ENCODE data around the gene COL8A2. TPM values are rescaled to one million over a fixed set of nuclear protein-coding genes. Genes with fewer than 3 reads are reported as not detected.

COL8A2 gene
- total and polyA plus RNA-seq, 2 donors: 6.7 to 11.5 TPM

DNA sequence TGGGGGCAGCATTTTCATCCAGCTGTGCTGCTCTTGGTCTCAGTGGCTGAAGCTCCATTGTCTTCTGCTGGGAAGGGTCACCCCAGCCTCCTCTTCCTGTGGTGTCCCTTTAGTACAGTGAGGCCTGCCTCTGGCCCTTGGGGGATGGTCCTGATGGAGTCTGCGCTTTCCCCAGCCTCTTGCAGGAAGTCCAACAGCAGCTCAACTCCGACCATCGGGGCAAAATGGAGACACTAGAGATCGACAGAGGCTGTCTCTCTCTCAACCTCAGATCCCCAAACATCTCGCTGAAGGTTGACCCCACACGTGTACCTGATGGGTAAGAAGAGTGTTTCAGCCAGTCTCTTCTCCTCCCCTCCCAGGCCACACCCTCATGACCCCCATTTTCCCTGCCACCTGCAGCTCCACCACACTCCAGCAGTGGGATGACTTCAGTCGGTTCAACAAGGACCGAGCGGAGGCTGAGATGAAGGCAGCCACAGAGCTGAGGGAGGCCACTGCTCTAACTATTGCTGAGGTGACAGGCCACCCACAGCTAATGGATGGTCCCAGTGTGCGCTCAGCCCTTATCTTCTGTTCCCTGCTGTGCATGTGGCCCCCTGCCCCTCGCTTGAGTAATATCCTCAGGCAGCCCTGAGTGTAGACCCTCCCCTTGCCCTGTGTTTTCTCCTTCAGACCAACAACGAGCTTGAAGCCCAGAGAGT, 38.3 kb downstream of the COL8A2 start:
- no peak overlapping the region for H3K27ac ChIP-seq (ENCODE audit: low read depth in 1 of 2, low read length in 1 of 2)
- DNase-seq (ENCODE audit: low read depth in 6 of 9, low spot score in 9 of 9): no peak
- H3K4me1 ChIP-seq (ENCODE audit: control insufficient read depth in 2 of 2, insufficient read depth in 2 of 2, low read length in 2 of 2): peaks cover 13% of the 10 kb centered on the region in 2 donors
- peaks cover 6 to 8% of the 10 kb centered on the region in 2 donors for H3K36me3 ChIP-seq (ENCODE audit: control insufficient read depth in 2 of 2, insufficient read depth in 2 of 2, low read length in 1 of 2)
- WGBS: 94% methylated on average over 12 of the region's 12 CpGs
- no peaks in the 10 kb centered on the region for H3K9me3 ChIP-seq (ENCODE audit: control insufficient read depth in 2 of 2, insufficient read depth in 1 of 2, low read length in 1 of 2)
- H3K4me3 ChIP-seq (ENCODE audit: low read length in 2 of 2): no peak overlapping the region
- H3K27me3 ChIP-seq (ENCODE audit: control insufficient read depth in 2 of 2, insufficient read depth in 1 of 2, low read length in 1 of 2): peaks cover 8 to 35% of the 10 kb centered on the region in 2 donors

DNA sequence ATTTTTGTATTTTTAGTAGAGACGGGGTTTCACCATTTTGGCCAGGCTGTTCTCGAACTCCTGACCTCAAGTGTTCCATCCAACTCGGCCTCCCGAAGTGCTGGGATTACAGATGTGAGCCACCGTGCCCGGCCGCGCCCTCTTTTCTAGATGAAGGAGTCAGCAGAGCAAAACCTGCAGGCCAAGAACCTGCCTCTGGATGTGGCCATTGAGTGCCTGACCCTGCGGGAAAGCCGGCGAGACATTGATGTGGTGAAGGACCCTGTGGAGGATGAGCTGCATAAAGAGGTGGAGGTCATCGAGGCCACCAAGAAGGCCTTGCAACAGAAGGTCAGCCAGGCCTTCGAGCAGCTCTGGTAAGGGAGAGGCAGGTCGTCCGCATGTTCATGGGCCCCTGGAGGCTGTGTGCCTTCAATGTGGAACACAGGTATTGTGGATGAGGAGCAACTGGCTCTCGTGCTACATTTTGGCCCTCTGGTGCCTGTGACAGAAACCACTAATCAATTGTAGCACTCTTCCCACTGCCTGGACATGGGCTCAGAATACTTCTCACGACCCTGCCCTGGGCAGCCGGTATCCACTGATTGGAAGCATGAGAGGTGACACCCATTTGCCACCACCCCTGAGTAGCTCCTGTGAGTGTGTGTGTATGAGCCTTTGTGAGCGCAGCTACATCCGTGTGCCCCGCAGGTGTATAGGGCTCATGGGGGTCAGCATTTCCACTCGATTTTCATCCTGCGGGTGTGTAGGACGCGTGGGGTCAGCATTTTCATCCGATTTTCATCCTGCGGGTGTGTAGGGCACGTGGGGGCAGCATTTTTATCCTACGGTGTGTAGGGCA, 39.1 kb downstream of the COL8A2 start:
- H3K4me3 ChIP-seq (ENCODE audit: low read length in 2 of 2): no peak overlapping the region
- peaks cover 13% of the 10 kb centered on the region in 2 donors for H3K4me1 ChIP-seq (ENCODE audit: control insufficient read depth in 2 of 2, insufficient read depth in 2 of 2, low read length in 2 of 2)
- WGBS: 95% methylated on average over 29 of the region's 29 CpGs
- peaks cover 8 to 35% of the 10 kb centered on the region in 2 donors for H3K27me3 ChIP-seq (ENCODE audit: control insufficient read depth in 2 of 2, insufficient read depth in 1 of 2, low read length in 1 of 2)
- no peak overlapping the region for H3K27ac ChIP-seq (ENCODE audit: low read depth in 1 of 2, low read length in 1 of 2)
- H3K9me3 ChIP-seq (ENCODE audit: control insufficient read depth in 2 of 2, insufficient read depth in 1 of 2, low read length in 1 of 2): no peaks in the 10 kb centered on the region
- H3K36me3 ChIP-seq (ENCODE audit: control insufficient read depth in 2 of 2, insufficient read depth in 2 of 2, low read length in 1 of 2): no peaks in the 10 kb centered on the region
- no peak for DNase-seq (ENCODE audit: low read depth in 6 of 9, low spot score in 9 of 9)

DNA sequence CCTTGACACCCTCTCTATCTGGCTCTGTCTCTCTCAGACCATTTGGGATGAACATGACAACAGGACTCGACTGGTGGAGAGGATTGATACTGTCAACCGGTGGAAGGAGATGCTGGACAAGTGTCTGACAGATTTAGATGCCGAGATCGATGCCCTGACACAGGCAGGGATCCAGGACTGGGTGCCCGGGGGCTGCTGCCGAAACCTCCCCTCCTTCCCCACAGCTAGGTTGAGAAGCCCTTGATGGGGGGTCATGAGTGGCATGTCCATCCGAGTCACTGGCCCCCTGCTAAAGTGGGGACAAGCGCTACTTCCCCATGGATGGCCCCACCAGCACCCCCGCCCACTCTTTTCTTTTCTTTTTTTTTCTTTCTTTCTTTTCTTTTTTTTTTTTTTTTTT, 39.9 kb downstream of the COL8A2 start:
- Histone ChIP-seq H3K4me3 (ENCODE audit: low read length in 2 of 2) (no peak overlapping the region), H3K27me3 (ENCODE audit: control insufficient read depth in 2 of 2, insufficient read depth in 1 of 2, low read length in 1 of 2) (peaks cover 8 to 35% of the 10 kb centered on the region in 2 donors), H3K9me3 (ENCODE audit: control insufficient read depth in 2 of 2, insufficient read depth in 1 of 2, low read length in 1 of 2) (no peaks in the 10 kb centered on the region), H3K36me3 (ENCODE audit: control insufficient read depth in 2 of 2, insufficient read depth in 2 of 2, low read length in 1 of 2) (no peaks in the 10 kb centered on the region), H3K27ac (ENCODE audit: low read depth in 1 of 2, low read length in 1 of 2) (no peak overlapping the region), H3K4me1 (ENCODE audit: control insufficient read depth in 2 of 2, insufficient read depth in 2 of 2, low read length in 2 of 2) (peaks cover 13% of the 10 kb centered on the region in 2 donors)
- WGBS: 97% methylated on average over 9 of the region's 9 CpGs
- no peak for DNase-seq (ENCODE audit: low read depth in 6 of 9, low spot score in 9 of 9)

DNA sequence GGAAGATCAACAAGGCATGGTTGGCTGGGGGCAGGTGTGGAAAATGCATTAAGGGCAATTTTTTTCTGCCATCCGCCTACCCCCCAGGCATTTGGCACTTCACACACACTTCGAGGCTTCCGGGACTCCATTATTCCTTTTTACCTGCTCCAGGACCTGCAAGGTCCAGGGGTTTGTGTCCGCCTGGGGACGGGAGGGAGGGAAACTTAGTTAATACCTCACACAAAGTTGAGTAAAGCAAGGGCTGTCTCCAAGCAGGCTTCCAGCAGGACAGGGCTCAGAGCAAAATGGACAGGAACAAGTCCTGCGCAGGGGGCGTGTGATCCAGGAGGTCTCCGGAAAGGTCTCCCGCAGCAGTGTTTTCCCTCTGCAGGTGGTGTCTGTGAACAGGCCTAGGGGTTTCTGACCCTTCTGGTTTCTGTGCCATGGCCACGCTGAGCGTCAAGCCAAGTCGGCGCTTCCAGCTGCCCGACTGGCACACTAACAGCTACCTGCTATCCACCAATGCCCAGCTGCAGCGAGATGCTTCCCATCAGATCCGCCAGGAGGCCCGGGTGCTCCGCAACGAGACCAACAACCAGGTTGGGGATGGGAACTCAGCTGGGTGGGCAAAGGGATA, 40.4 kb downstream of the COL8A2 start:
- Histone ChIP-seq H3K27me3 (ENCODE audit: control insufficient read depth in 2 of 2, insufficient read depth in 1 of 2, low read length in 1 of 2) (peaks cover 8 to 35% of the 10 kb centered on the region in 2 donors), H3K9me3 (ENCODE audit: control insufficient read depth in 2 of 2, insufficient read depth in 1 of 2, low read length in 1 of 2) (no peaks in the 10 kb centered on the region), H3K4me1 (ENCODE audit: control insufficient read depth in 2 of 2, insufficient read depth in 2 of 2, low read length in 2 of 2) (peaks cover 9 to 12% of the 10 kb centered on the region in 2 donors), H3K4me3 (ENCODE audit: low read length in 2 of 2) (peak overlapping the region; percentile 22 to 40), H3K27ac (ENCODE audit: low read depth in 1 of 2, low read length in 1 of 2) (no peak overlapping the region), H3K36me3 (ENCODE audit: control insufficient read depth in 2 of 2, insufficient read depth in 2 of 2, low read length in 1 of 2) (no peaks in the 10 kb centered on the region)
- WGBS: 74% methylated on average over 19 of the region's 19 CpGs
- DNase-seq (ENCODE audit: low read depth in 6 of 9, low spot score in 9 of 9): no peak

DNA sequence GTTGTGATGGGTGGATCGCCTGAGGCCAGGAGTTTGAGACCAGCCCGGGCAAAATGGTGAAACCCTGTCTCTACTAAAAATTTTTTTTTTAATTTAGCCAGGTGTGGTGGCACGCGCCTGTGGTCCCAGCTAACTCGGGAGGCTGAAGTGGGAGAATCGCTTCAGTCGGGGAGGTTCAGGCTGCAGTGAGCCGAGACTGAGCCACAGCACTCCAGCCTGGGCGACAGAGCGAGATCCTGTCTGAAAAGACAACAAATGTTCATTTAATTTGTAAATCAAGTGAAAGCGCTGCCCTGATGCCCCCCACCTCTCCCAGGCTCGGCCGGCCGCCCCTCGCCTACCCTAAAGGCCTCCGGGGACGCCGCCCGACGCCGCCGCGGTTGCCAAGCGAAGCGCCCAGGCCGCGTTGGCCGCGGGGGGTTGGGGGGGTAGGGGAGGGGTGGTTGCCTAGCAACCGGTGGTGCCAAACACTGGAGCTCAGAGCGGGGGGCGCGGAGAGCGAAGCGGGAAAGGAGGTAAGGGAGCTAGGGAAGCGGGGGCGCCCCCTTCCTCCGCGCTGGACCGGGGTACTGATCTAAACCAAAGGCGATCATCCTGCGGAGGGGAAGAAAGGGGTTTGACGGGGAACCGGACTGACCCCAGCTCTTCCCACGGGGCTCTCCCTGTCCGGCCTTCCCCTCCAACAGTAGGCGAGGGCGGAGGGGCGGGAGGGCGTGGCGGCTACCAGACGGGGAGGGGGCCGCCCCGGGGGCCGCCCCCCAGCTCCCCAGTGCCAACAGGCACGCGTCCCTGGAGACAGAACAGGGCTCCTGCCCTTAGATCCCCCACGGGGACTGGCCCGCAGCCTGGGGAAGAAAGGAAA, 41.2 kb downstream of the COL8A2 start, which contains the start of gene TEKT2:
Gene TEKT2 (plus strand): TSS at position 460 of the 862 bp plus-strand sequence. CDS start 828 bp downstream, outside the sequence.
- Histone ChIP-seq H3K27me3 (ENCODE audit: control insufficient read depth in 2 of 2, insufficient read depth in 1 of 2, low read length in 1 of 2) (peaks cover 8 to 35% of the 10 kb centered on the region in 2 donors), H3K4me1 (ENCODE audit: control insufficient read depth in 2 of 2, insufficient read depth in 2 of 2, low read length in 2 of 2) (peaks cover 5 to 6% of the 10 kb centered on the region in 2 donors), H3K27ac (ENCODE audit: low read depth in 1 of 2, low read length in 1 of 2) (no peak within 1 kb of the TSS), H3K36me3 (ENCODE audit: control insufficient read depth in 2 of 2, insufficient read depth in 2 of 2, low read length in 1 of 2) (no peaks in the 10 kb centered on the region), H3K9me3 (ENCODE audit: control insufficient read depth in 2 of 2, insufficient read depth in 1 of 2, low read length in 1 of 2) (no peaks in the 10 kb centered on the region), H3K4me3 (ENCODE audit: low read length in 2 of 2) (peak within 1 kb of the TSS; percentile 22 to 40)
- peak in 5 of 9 donors; percentile 31 to 72 (median 50) for DNase-seq (ENCODE audit: low read depth in 6 of 9, low spot score in 9 of 9)
- 16% methylated on average over 59 of the region's 59 CpGs for WGBS

DNA sequence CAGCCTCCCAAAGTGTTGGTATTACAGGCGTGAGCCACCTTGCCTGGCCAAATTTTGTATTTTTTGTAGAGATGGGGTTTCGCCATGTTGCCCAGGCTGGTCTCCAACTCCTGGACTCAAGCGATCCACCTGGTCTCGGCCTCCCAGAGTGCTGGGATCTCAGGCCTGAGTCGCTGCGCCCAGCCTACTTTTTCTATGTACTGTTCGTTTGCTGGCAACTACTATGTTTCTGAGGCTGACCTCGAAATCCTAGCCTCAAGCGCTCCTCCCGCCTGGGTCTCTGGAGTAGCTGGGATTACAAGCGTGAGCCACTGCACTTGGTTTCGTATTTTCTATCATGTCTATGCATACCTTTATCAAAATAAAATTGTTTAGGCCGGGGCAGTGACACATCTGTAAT, 41.8 kb downstream of the COL8A2 start:
- DNase-seq (ENCODE audit: low read depth in 6 of 9, low spot score in 9 of 9): no peak
- 93% methylated on average over 13 of the region's 13 CpGs for WGBS
- no peak overlapping the region for H3K27ac ChIP-seq (ENCODE audit: low read depth in 1 of 2, low read length in 1 of 2)

DNA sequence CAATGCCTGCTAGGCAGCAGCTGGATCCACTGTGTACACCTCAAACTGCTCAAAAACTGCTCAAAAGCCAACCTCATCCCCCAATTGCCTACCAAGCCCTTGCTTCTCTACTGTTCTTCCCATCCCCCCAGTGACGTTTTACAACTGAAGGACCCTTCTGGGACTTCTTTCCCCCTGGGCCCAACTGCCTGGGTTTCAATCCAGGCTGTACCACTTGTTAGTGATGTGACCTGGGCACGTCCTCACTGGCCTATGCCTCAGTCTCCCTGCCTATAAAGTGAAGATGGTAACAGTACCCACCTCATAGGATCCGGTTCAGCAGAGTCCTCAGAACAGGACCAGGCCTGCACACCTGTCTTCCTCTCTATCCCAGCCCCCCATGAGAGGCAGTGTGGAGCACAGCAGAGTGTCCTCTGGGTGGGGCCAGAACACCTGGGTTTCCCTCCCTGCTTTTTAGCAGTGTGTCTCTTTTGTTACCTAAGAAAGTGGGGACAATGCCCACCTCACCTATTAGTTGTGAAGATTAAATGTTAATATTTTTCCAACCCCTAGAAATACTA, 43.0 kb downstream of the COL8A2 start:
- Histone ChIP-seq H3K36me3 (ENCODE audit: control insufficient read depth in 2 of 2, insufficient read depth in 2 of 2, low read length in 1 of 2) (no peaks in the 10 kb centered on the region), H3K9me3 (ENCODE audit: control insufficient read depth in 2 of 2, insufficient read depth in 1 of 2, low read length in 1 of 2) (no peaks in the 10 kb centered on the region), H3K27ac (ENCODE audit: low read depth in 1 of 2, low read length in 1 of 2) (no peak overlapping the region), H3K4me1 (ENCODE audit: control insufficient read depth in 2 of 2, insufficient read depth in 2 of 2, low read length in 2 of 2) (peaks cover 0 to 2% of the 10 kb centered on the region in 2 donors), H3K4me3 (ENCODE audit: low read length in 2 of 2) (no peak overlapping the region), H3K27me3 (ENCODE audit: control insufficient read depth in 2 of 2, insufficient read depth in 1 of 2, low read length in 1 of 2) (peaks cover 8 to 35% of the 10 kb centered on the region in 2 donors)
- no peak for DNase-seq (ENCODE audit: low read depth in 6 of 9, low spot score in 9 of 9)
- WGBS: 90% methylated on average over 3 of the region's 3 CpGs

More for the DNA sequence above, 41.8 kb downstream of the COL8A2 start:
- H3K36me3 ChIP-seq (ENCODE audit: control insufficient read depth in 2 of 2, insufficient read depth in 2 of 2, low read length in 1 of 2): no peaks in the 10 kb centered on the region
- H3K4me3 ChIP-seq (ENCODE audit: low read length in 2 of 2): no peak overlapping the region
- H3K27me3 ChIP-seq (ENCODE audit: control insufficient read depth in 2 of 2, insufficient read depth in 1 of 2, low read length in 1 of 2): peaks cover 8 to 35% of the 10 kb centered on the region in 2 donors
- peaks cover 2 to 3% of the 10 kb centered on the region in 2 donors for H3K4me1 ChIP-seq (ENCODE audit: control insufficient read depth in 2 of 2, insufficient read depth in 2 of 2, low read length in 2 of 2)
- no peaks in the 10 kb centered on the region for H3K9me3 ChIP-seq (ENCODE audit: control insufficient read depth in 2 of 2, insufficient read depth in 1 of 2, low read length in 1 of 2)

DNA sequence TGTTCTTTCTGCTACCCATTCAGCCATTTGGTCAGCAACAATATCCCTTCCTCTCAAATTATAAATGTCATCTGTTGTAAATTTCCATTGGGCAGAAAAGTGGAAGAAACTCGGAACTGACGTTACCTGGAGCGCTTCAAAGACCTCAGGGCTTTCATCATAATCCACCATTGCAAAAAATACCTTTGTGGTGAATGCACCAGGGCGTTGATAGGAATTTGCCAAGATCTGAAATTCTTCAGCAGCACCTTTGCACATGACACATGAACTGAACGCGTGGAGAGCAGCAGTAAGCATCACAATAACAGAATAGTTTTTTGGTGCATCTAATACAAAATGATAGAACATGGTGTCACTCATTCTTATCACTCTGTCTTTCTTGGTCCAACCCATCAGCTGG, 44.2 kb downstream of the COL8A2 start:
- 94% methylated on average over 6 of the region's 6 CpGs for WGBS
- Histone ChIP-seq H3K4me1 (ENCODE audit: control insufficient read depth in 2 of 2, insufficient read depth in 2 of 2, low read length in 2 of 2) (peaks cover 0 to 2% of the 10 kb centered on the region in 2 donors), H3K27me3 (ENCODE audit: control insufficient read depth in 2 of 2, insufficient read depth in 1 of 2, low read length in 1 of 2) (peaks cover 8 to 32% of the 10 kb centered on the region in 2 donors), H3K27ac (ENCODE audit: low read depth in 1 of 2, low read length in 1 of 2) (no peak overlapping the region), H3K9me3 (ENCODE audit: control insufficient read depth in 2 of 2, insufficient read depth in 1 of 2, low read length in 1 of 2) (no peaks in the 10 kb centered on the region), H3K36me3 (ENCODE audit: control insufficient read depth in 2 of 2, insufficient read depth in 2 of 2, low read length in 1 of 2) (no peaks in the 10 kb centered on the region), H3K4me3 (ENCODE audit: low read length in 2 of 2) (no peak overlapping the region)
- no peak for DNase-seq (ENCODE audit: low read depth in 6 of 9, low spot score in 9 of 9)
